ENCODE results near the gene CATSPERD.
"Not testable (repeated sequence)": the region's sequence is repeated elsewhere in the genome, so short reads cannot be mapped to it uniquely, and the experiment has no call there.

The CATSPERD gene

DNA sequence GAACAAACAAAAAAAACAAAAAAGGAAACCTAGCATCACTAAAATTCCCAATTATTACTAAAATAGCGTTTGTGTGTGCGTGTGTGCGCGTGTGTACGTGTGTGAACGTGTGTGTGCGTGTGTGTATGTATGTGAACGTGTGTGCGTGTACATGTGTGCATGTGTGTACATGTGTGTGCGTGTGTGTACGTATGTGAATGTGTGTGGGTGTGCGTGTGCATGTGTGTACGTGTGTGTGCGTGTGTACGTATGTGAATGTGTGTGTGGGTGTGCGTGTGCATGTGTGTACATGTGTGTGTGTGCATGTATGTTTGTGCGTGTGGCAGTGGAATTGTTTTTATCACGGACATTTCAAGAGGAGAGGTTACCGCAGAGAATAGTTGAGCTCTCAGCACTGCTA is 21.6 kb downstream of the CATSPERD start:
- Histone ChIP-seq H2BK120ac (ENCODE audit: insufficient read depth, low read length, poor library complexity) (no peak overlapping the region), H2AK5ac (ENCODE audit: low read length) (no peak overlapping the region), H3K18ac (ENCODE audit: low read length) (no peak overlapping the region), H3K4me3 (ENCODE audit: low read depth, low read length) (no peak overlapping the region), H3K27me3 (ENCODE audit: insufficient read depth, low read length) (no peaks in the 10 kb centered on the region), H3K4me2 (ENCODE audit: low read length) (no peak overlapping the region), H4K91ac (ENCODE audit: low read depth, low read length) (no peak overlapping the region), H3K4ac (ENCODE audit: low read depth, low read length) (no peak overlapping the region), H3K36me3 (ENCODE audit: control insufficient read depth in 1 of 2, insufficient read depth in 2 of 2, low read length in 2 of 2) (no peaks in the 10 kb centered on the region), H3K9me3 (ENCODE audit: insufficient read depth, low read depth, low read length) (no peaks in the 10 kb centered on the region), H3K27ac (ENCODE audit: low read depth, low read length) (no peak overlapping the region), H3K4me1 (ENCODE audit: control insufficient read depth in 1 of 2, insufficient read depth in 2 of 2, low read length in 2 of 2) (no peaks in the 10 kb centered on the region), H2BK12ac (ENCODE audit: low read length) (no peak overlapping the region), H3K14ac (ENCODE audit: low read length) (no peak overlapping the region), H3K79me1 (ENCODE audit: low read length) (no peaks in the 10 kb centered on the region), H4K12ac (ENCODE audit: low read depth, low read length) (no peak overlapping the region), H3K9ac (ENCODE audit: low read length) (no peak overlapping the region), H2BK5ac (ENCODE audit: low read depth, low read length, poor library complexity) (no peak overlapping the region), H3K23ac (ENCODE audit: low read length) (no peak overlapping the region), H4K8ac (ENCODE audit: low read depth, low read length) (no peak overlapping the region), H3K79me2 (ENCODE audit: control insufficient read depth, insufficient read depth, low read length, poor library complexity) (no peaks in the 10 kb centered on the region), H2AFZ (ENCODE audit: insufficient read depth, low read length, poor library complexity) (no peak overlapping the region)
- WGBS (ENCODE audit: extremely low coverage, insufficient coverage, insufficient read length), result 100% methylated on average over 6 of the region's 19 CpGs
- no peak for DNase-seq

- Histone ChIP-seq H2BK5ac (ENCODE audit: low read depth, low read length, poor library complexity) (no peak overlapping the region), H3K27me3 (ENCODE audit: insufficient read depth, low read length) (no peaks in the 10 kb centered on the region), H3K14ac (ENCODE audit: low read length) (no peak overlapping the region), H2AK5ac (ENCODE audit: low read length) (no peak overlapping the region), H3K9me3 (ENCODE audit: insufficient read depth, low read depth, low read length) (no peaks in the 10 kb centered on the region), H4K91ac (ENCODE audit: low read depth, low read length) (no peak overlapping the region), H3K23ac (ENCODE audit: low read length) (no peak overlapping the region), H4K8ac (ENCODE audit: low read depth, low read length) (no peak overlapping the region), H3K79me2 (ENCODE audit: control insufficient read depth, insufficient read depth, low read length, poor library complexity) (no peaks in the 10 kb centered on the region), H3K4me2 (ENCODE audit: low read length) (no peak overlapping the region), H3K4me3 (ENCODE audit: low read depth, low read length) (no peak overlapping the region), H3K36me3 (ENCODE audit: control insufficient read depth in 1 of 2, insufficient read depth in 2 of 2, low read length in 2 of 2) (no peaks in the 10 kb centered on the region), H3K27ac (ENCODE audit: low read depth, low read length) (no peak overlapping the region), H3K18ac (ENCODE audit: low read length) (no peak overlapping the region), H3K4ac (ENCODE audit: low read depth, low read length) (no peak overlapping the region), H2AFZ (ENCODE audit: insufficient read depth, low read length, poor library complexity) (no peak overlapping the region), H3K79me1 (ENCODE audit: low read length) (no peaks in the 10 kb centered on the region), H4K12ac (ENCODE audit: low read depth, low read length) (no peak overlapping the region), H3K9ac (ENCODE audit: low read length) (no peak overlapping the region), H2BK120ac (ENCODE audit: insufficient read depth, low read length, poor library complexity) (no peak overlapping the region), H2BK12ac (ENCODE audit: low read length) (no peak overlapping the region), H3K4me1 (ENCODE audit: control insufficient read depth in 1 of 2, insufficient read depth in 2 of 2, low read length in 2 of 2) (no peaks in the 10 kb centered on the region)
- no peak for DNase-seq
Observed at GRCh38 chr19:5743630-5744029, 23.2 kb downstream of the CATSPERD start.

- not testable (repeated sequence) for H4K12ac ChIP-seq (ENCODE audit: low read depth, low read length); H3K79me1 ChIP-seq (ENCODE audit: low read length); H2BK5ac ChIP-seq (ENCODE audit: low read depth, low read length, poor library complexity); H3K4me1 ChIP-seq (ENCODE audit: control insufficient read depth in 1 of 2, insufficient read depth in 2 of 2, low read length in 2 of 2); H2BK120ac ChIP-seq (ENCODE audit: insufficient read depth, low read length, poor library complexity); H3K4me2 ChIP-seq (ENCODE audit: low read length); H3K14ac ChIP-seq (ENCODE audit: low read length); H4K91ac ChIP-seq (ENCODE audit: low read depth, low read length); H2BK12ac ChIP-seq (ENCODE audit: low read length); H3K9me3 ChIP-seq (ENCODE audit: insufficient read depth, low read depth, low read length); H3K23ac ChIP-seq (ENCODE audit: low read length); H3K18ac ChIP-seq (ENCODE audit: low read length); H2AK5ac ChIP-seq (ENCODE audit: low read length); H3K27me3 ChIP-seq (ENCODE audit: insufficient read depth, low read length); H2AFZ ChIP-seq (ENCODE audit: insufficient read depth, low read length, poor library complexity); H3K79me2 ChIP-seq (ENCODE audit: control insufficient read depth, insufficient read depth, low read length, poor library complexity); H3K36me3 ChIP-seq (ENCODE audit: control insufficient read depth in 1 of 2, insufficient read depth in 2 of 2, low read length in 2 of 2); H4K8ac ChIP-seq (ENCODE audit: low read depth, low read length); DNase-seq; H3K27ac ChIP-seq (ENCODE audit: low read depth, low read length); H3K4ac ChIP-seq (ENCODE audit: low read depth, low read length); H3K9ac ChIP-seq (ENCODE audit: low read length); H3K4me3 ChIP-seq (ENCODE audit: low read depth, low read length)
- no CpG with 5 or more reads among the region's 10 CpGs for WGBS (ENCODE audit: extremely low coverage, insufficient coverage, insufficient read length)
Observed at GRCh38 chr19:5744999-5745398, 24.6 kb downstream of the CATSPERD start.

DNA sequence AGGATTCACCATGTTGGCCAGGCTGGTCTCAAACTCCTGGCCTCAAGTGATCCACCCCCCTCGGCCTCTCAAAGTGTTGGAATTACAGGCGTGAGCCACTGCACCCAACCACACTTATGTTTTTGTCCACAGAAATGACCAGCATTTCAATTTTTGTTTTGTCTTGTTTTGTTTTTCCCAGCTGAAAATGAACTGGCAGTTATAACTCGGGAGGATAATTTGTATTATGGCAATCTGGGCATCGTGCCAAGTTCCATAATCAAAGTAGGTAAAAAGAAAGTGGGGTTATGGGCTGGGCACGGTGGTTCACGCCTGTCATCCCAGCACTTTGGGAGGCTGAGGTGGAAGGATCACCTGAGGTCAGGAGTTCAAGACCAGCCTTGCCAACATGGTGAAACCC is 28.5 kb downstream of the CATSPERD start:
- H3K27me3 ChIP-seq (ENCODE audit: insufficient read depth, low read length); H3K36me3 ChIP-seq (ENCODE audit: control insufficient read depth in 1 of 2, insufficient read depth in 2 of 2, low read length in 2 of 2); H2BK5ac ChIP-seq (ENCODE audit: low read depth, low read length, poor library complexity); H4K91ac ChIP-seq (ENCODE audit: low read depth, low read length); H3K79me2 ChIP-seq (ENCODE audit: control insufficient read depth, insufficient read depth, low read length, poor library complexity); H4K8ac ChIP-seq (ENCODE audit: low read depth, low read length); H3K27ac ChIP-seq (ENCODE audit: low read depth, low read length); H3K4me2 ChIP-seq (ENCODE audit: low read length); H3K4ac ChIP-seq (ENCODE audit: low read depth, low read length); H3K4me3 ChIP-seq (ENCODE audit: low read depth, low read length); DNase-seq; H3K9me3 ChIP-seq (ENCODE audit: insufficient read depth, low read depth, low read length); H4K12ac ChIP-seq (ENCODE audit: low read depth, low read length); H3K79me1 ChIP-seq (ENCODE audit: low read length); H2AK5ac ChIP-seq (ENCODE audit: low read length); H2AFZ ChIP-seq (ENCODE audit: insufficient read depth, low read length, poor library complexity); H2BK12ac ChIP-seq (ENCODE audit: low read length); H3K4me1 ChIP-seq (ENCODE audit: control insufficient read depth in 1 of 2, insufficient read depth in 2 of 2, low read length in 2 of 2); H3K23ac ChIP-seq (ENCODE audit: low read length); H3K14ac ChIP-seq (ENCODE audit: low read length); H2BK120ac ChIP-seq (ENCODE audit: insufficient read depth, low read length, poor library complexity); H3K18ac ChIP-seq (ENCODE audit: low read length); H3K9ac ChIP-seq (ENCODE audit: low read length): not testable (repeated sequence)
- no CpG with 5 or more reads among the region's 6 CpGs for WGBS (ENCODE audit: extremely low coverage, insufficient coverage, insufficient read length)

GRCh38 chr19:5749505-5749904 is 29.1 kb downstream of the CATSPERD start:
- no peak overlapping the region for H3K18ac ChIP-seq (ENCODE audit: low read length)
- H3K27ac ChIP-seq (ENCODE audit: low read depth, low read length), result no peak overlapping the region
- no peak overlapping the region for H3K23ac ChIP-seq (ENCODE audit: low read length)
- H2BK120ac ChIP-seq (ENCODE audit: insufficient read depth, low read length, poor library complexity), result no peak overlapping the region
- DNase-seq, result no peak
- no peak overlapping the region for H4K8ac ChIP-seq (ENCODE audit: low read depth, low read length)
- H4K12ac ChIP-seq (ENCODE audit: low read depth, low read length), result no peak overlapping the region
- no peaks in the 10 kb centered on the region for H3K4me1 ChIP-seq (ENCODE audit: control insufficient read depth in 1 of 2, insufficient read depth in 2 of 2, low read length in 2 of 2)
- no peaks in the 10 kb centered on the region for H3K9me3 ChIP-seq (ENCODE audit: insufficient read depth, low read depth, low read length)
- H3K27me3 ChIP-seq (ENCODE audit: insufficient read depth, low read length), result no peaks in the 10 kb centered on the region
- H3K4me3 ChIP-seq (ENCODE audit: low read depth, low read length), result no peak overlapping the region
- no peak overlapping the region for H3K14ac ChIP-seq (ENCODE audit: low read length)
- H3K79me1 ChIP-seq (ENCODE audit: low read length), result no peaks in the 10 kb centered on the region
- H3K4me2 ChIP-seq (ENCODE audit: low read length), result no peak overlapping the region
- no peaks in the 10 kb centered on the region for H3K79me2 ChIP-seq (ENCODE audit: control insufficient read depth, insufficient read depth, low read length, poor library complexity)
- H3K4ac ChIP-seq (ENCODE audit: low read depth, low read length), result no peak overlapping the region
- H2BK5ac ChIP-seq (ENCODE audit: low read depth, low read length, poor library complexity), result no peak overlapping the region
- no peaks in the 10 kb centered on the region for H3K36me3 ChIP-seq (ENCODE audit: control insufficient read depth in 1 of 2, insufficient read depth in 2 of 2, low read length in 2 of 2)
- no peak overlapping the region for H4K91ac ChIP-seq (ENCODE audit: low read depth, low read length)
- H3K9ac ChIP-seq (ENCODE audit: low read length), result no peak overlapping the region
- no peak overlapping the region for H2AK5ac ChIP-seq (ENCODE audit: low read length)
- no peak overlapping the region for H2AFZ ChIP-seq (ENCODE audit: insufficient read depth, low read length, poor library complexity)
- no CpG with 5 or more reads among the region's 5 CpGs for WGBS (ENCODE audit: extremely low coverage, insufficient coverage, insufficient read length)
- H2BK12ac ChIP-seq (ENCODE audit: low read length), result no peak overlapping the region

Measured in trophoblast cell (in vitro differentiated cells and primary cell).